IPS-20b (cell line): ENCODE data around the gene BGLAP.

ENCODE experiments used
- H3K27ac ChIP-seq: one replicate; pipeline ENCODE4 v1.5.1; 2013; ENCODE audit warnings: low read length
- H3K27me3 ChIP-seq: 2 replicates; pipeline ENCODE4 v1.6.1; 2013; ENCODE audit warnings: mild to moderate bottlenecking, low read length, inconsistent platforms; ENCODE audit not compliant: insufficient read depth
- H3K36me3 ChIP-seq: 2 replicates; pipeline ENCODE4 v1.6.1; 2013; ENCODE audit warnings: low read depth, mild to moderate bottlenecking, inconsistent platforms, low read length, moderate library complexity; ENCODE audit not compliant: insufficient read depth
- H3K4me1 ChIP-seq: 2 replicates; pipeline ENCODE4 v1.6.1; 2013; ENCODE audit warnings: mild to moderate bottlenecking, control low read depth, inconsistent platforms, low read length, moderate library complexity; ENCODE audit not compliant: insufficient read depth
- H3K4me3 ChIP-seq: 2 replicates; pipeline ENCODE4 v1.5.1; 2013; ENCODE audit warnings: mild to moderate bottlenecking, low read length, inconsistent platforms
- H3K9ac ChIP-seq: 2 replicates; pipeline ENCODE4 v1.6.1; 2013; ENCODE audit warnings: low read depth, mild to moderate bottlenecking, inconsistent platforms, low read length, moderate library complexity
- H3K9me3 ChIP-seq: 2 replicates; pipeline ENCODE4 v1.6.1; 2013; ENCODE audit warnings: mild to moderate bottlenecking, low read depth, low read length, inconsistent platforms; ENCODE audit not compliant: insufficient read depth

BGLAP gene

GRCh38 chr1:156260896-156261295 is 18.9 kb downstream of the BGLAP start:
- Histone ChIP-seq H3K27ac (no peak overlapping the region), H3K4me1 (no peaks in the 10 kb centered on the region), H3K36me3 (peaks cover 97% of the 10 kb centered on the region), H3K9ac (no peak overlapping the region), H3K9me3 (no peaks in the 10 kb centered on the region), H3K4me3 (no peak overlapping the region), H3K27me3 (no peaks in the 10 kb centered on the region)

DNA sequence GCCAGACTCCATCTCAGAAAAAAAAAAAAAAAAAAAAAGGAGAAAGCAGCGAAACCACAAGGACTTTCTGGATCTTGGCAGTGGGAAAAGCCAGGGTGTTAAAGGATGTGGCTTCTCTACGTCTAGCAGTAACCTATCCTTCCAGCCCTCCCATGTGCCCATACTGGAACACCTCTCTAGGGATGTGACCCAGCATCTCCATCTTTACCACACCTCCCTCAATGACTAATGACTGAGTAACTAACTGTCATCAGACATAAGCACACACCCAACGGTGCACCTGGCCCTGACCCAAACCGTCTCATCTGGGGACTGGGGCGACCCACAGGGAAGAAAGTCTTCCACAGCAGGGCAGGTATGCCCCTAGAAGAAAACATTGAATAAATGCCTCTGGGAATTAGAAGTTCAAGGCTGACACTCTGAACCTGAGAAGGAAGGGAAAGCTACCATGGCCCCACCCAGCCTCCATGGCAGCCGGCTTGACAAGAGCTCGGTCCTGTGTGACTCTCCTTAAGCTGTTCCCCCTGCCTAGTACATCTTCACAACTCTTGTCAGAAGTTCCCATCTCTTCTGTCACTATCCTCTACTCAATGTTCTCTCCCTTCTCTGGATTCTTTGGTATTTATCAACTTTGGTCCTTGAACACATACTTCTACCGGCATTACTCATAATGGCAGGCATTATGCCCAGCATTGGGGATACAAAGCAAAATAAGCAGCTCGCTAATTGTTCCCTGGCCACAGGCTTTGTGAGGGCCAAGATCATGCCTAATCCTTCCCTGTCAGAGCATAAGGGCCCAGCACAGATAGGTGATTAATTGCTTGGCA is 20.7 kb downstream of the BGLAP start:
- Histone ChIP-seq H3K9ac (no peak overlapping the region), H3K27ac (no peak overlapping the region), H3K9me3 (no peaks in the 10 kb centered on the region), H3K4me1 (no peaks in the 10 kb centered on the region), H3K36me3 (peaks cover 97% of the 10 kb centered on the region), H3K27me3 (no peaks in the 10 kb centered on the region), H3K4me3 (no peak overlapping the region)

- no peaks in the 10 kb centered on the region for H3K9me3 ChIP-seq
- H3K27ac ChIP-seq = no peak overlapping the region
- H3K36me3 ChIP-seq = peaks cover 97% of the 10 kb centered on the region
- no peaks in the 10 kb centered on the region for H3K4me1 ChIP-seq
- H3K27me3 ChIP-seq = no peaks in the 10 kb centered on the region
- H3K4me3 ChIP-seq = no peak overlapping the region
- no peak overlapping the region for H3K9ac ChIP-seq
Measured at GRCh38 chr1:156263288-156263655, 21.3 kb downstream of the BGLAP start.

- no peak overlapping the region for H3K4me3 ChIP-seq
- H3K27ac ChIP-seq = no peak overlapping the region
- H3K9me3 ChIP-seq = no peaks in the 10 kb centered on the region
- H3K4me1 ChIP-seq = no peaks in the 10 kb centered on the region
- no peak overlapping the region for H3K9ac ChIP-seq
- H3K27me3 ChIP-seq = no peaks in the 10 kb centered on the region
- H3K36me3 ChIP-seq = peaks cover 95% of the 10 kb centered on the region
Measured at GRCh38 chr1:156266051-156266450, 24.1 kb downstream of the BGLAP start.

GRCh38 chr1:156268336-156268735 is 26.4 kb downstream of the BGLAP start:
- Histone ChIP-seq H3K36me3 (peaks cover 96% of the 10 kb centered on the region), H3K4me3 (no peak overlapping the region), H3K9ac (no peak overlapping the region), H3K27me3 (no peaks in the 10 kb centered on the region), H3K9me3 (no peaks in the 10 kb centered on the region), H3K4me1 (no peaks in the 10 kb centered on the region), H3K27ac (no peak overlapping the region)

GRCh38 chr1:156270314-156270713 is 28.3 kb downstream of the BGLAP start:
- Histone ChIP-seq H3K9me3 (no peaks in the 10 kb centered on the region), H3K27me3 (no peaks in the 10 kb centered on the region), H3K36me3 (peaks cover 98% of the 10 kb centered on the region), H3K9ac (no peak overlapping the region), H3K4me3 (no peak overlapping the region), H3K27ac (no peak overlapping the region), H3K4me1 (no peaks in the 10 kb centered on the region)

- Histone ChIP-seq H3K27ac (no peak overlapping the region), H3K4me3 (no peak overlapping the region), H3K9me3 (no peaks in the 10 kb centered on the region), H3K9ac (no peak overlapping the region), H3K4me1 (peaks cover 6% of the 10 kb centered on the region; the same call in 1 of the 2 replicates), H3K36me3 (peaks cover 88% of the 10 kb centered on the region), H3K27me3 (no peaks in the 10 kb centered on the region)
Measured at GRCh38 chr1:156276532-156276931, 34.5 kb downstream of the BGLAP start.

GRCh38 chr1:156276966-156277381 is 35.0 kb downstream of the BGLAP start:
- Histone ChIP-seq H3K27me3 (no peaks in the 10 kb centered on the region), H3K9me3 (no peaks in the 10 kb centered on the region), H3K36me3 (peaks cover 84% of the 10 kb centered on the region), H3K27ac (no peak overlapping the region), H3K9ac (no peak overlapping the region), H3K4me3 (no peak overlapping the region), H3K4me1 (peaks cover 8% of the 10 kb centered on the region; the same call in 1 of the 2 replicates)

DNA sequence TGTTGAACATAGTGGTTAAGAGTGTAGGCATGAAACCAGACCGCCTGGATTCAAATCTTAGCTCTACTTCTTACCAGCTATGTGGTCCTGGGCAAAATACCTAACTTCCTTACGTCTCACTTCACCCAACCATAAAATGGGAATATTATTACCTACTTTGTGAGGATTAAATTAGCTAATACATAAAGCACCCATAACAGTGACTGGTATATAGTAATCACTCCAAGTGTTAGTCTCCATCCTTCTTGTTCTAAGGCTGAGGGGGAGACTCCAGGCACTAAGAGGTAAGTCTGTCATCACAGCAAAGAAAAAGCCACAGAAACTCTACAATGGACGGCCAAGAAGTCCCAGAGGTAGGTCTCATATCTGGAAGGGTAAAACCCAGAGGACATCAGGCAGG is 37.9 kb downstream of the BGLAP start:
- Histone ChIP-seq H3K27me3 (no peaks in the 10 kb centered on the region), H3K4me3 (no peak overlapping the region), H3K9ac (no peak overlapping the region), H3K27ac (no peak overlapping the region), H3K36me3 (peaks cover 55% of the 10 kb centered on the region), H3K9me3 (no peaks in the 10 kb centered on the region), H3K4me1 (peaks cover 14% of the 10 kb centered on the region)

DNA sequence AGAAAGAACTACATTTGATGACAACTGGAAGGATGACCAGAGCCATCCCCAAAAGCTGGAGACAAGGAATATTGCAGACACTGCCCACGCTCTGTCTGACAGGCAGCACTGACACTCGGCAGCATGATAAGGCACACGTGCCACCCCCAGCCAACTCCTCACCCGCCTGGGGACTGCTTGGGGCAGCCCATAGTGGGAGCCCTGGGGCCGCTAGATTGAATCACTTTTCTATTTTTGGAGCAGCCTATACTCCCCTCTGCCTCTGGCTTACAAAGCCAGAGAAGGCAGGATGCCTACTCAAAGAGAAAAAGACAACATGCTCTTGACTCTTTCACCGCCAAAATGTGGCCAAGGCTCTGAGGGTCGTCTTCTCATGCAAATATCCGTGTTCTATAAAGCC is 39.3 kb downstream of the BGLAP start:
- no peaks in the 10 kb centered on the region for H3K9me3 ChIP-seq
- H3K27me3 ChIP-seq = no peaks in the 10 kb centered on the region
- peaks cover 14% of the 10 kb centered on the region for H3K4me1 ChIP-seq
- no peak overlapping the region for H3K27ac ChIP-seq
- peak overlapping the region; percentile 93; the same call in 1 of the 2 replicates for H3K9ac ChIP-seq
- H3K4me3 ChIP-seq = peak overlapping the region; percentile 89
- peaks cover 42% of the 10 kb centered on the region for H3K36me3 ChIP-seq

DNA sequence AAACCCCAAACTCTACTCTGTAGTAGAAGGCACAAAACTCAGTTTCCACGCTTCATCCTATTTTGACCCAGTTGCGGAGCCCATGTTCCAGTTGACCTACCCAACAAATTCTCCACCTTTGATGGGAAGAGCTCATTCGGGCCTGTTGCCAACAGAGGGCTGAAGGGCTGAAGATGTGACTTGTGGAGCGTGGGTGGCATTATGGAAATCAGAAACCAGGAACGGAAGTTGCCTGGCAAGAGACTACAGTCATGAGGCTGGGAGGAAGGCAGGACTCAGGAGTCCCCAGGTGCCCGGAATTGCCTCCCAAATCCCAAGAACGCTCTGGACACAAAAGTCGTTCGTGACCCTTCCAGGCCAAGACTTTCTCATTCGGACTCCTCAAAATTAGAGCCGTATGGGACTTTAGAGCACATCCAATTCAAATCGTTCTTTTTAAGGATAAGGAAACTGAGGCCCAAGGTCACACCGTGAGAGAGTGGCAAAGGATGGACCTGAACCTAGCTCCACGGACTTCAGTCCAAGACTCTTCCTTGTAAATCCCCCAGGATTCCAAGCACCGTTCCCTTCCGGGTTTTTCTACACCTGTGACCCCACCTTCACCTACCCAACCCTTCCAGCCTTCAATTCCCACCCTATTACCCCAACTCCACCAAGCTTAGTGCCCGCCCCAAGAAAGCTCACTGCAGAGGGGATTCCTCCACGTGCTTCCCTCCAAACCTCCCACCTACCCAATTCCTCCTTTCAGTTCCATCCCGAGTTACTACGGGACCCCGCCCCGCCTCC is 39.9 kb downstream of the BGLAP start:
- H3K9ac ChIP-seq = peak overlapping the region; percentile 93
- no peaks in the 10 kb centered on the region for H3K27me3 ChIP-seq
- H3K4me1 ChIP-seq = peaks cover 14% of the 10 kb centered on the region
- peak overlapping the region; percentile 89 for H3K4me3 ChIP-seq
- H3K36me3 ChIP-seq = peaks cover 36% of the 10 kb centered on the region
- H3K27ac ChIP-seq = no peak overlapping the region
- no peaks in the 10 kb centered on the region for H3K9me3 ChIP-seq
